ENCODE data around the gene PRSS38.

Gene PRSS38

GRCh38 chr1:227815468-227816409, at the start of gene PRSS38:
Gene PRSS38 (plus strand): TSS chr1:227815675. CDS start chr1:227815717, 42 bp downstream.
- no peak for DNase-seq (ENCODE audit: low spot score)

GRCh38 chr1:227766015-227766634, 49.4 kb upstream of the PRSS38 start:
- no peak for DNase-seq (ENCODE audit: low spot score)

- DNase-seq (ENCODE audit: low spot score): no peak
Observed at GRCh38 chr1:227766653-227767277, 48.7 kb upstream of the PRSS38 start.

GRCh38 chr1:227767401-227768124, 47.9 kb upstream of the PRSS38 start:
- DNase-seq (ENCODE audit: low spot score): no peak

GRCh38 chr1:227768125-227768439, 47.4 kb upstream of the PRSS38 start:
- no peak for DNase-seq (ENCODE audit: low spot score)

- no peak for DNase-seq (ENCODE audit: low spot score)
Observed at GRCh38 chr1:227768640-227769039, 46.8 kb upstream of the PRSS38 start.

- no peak for DNase-seq (ENCODE audit: low spot score)
Observed at GRCh38 chr1:227769047-227769935, 46.2 kb upstream of the PRSS38 start.

GRCh38 chr1:227769936-227770494, 45.5 kb upstream of the PRSS38 start:
- no peak for DNase-seq (ENCODE audit: low spot score)

GRCh38 chr1:227770812-227771211, 44.7 kb upstream of the PRSS38 start:
- no peak for DNase-seq (ENCODE audit: low spot score)

- no peak for DNase-seq (ENCODE audit: low spot score)
Observed at GRCh38 chr1:227771326-227771725, 44.1 kb upstream of the PRSS38 start.

- DNase-seq (ENCODE audit: low spot score): no peak
Observed at GRCh38 chr1:227771771-227772170, 43.7 kb upstream of the PRSS38 start.

GRCh38 chr1:227773558-227773957, 41.9 kb upstream of the PRSS38 start:
- no peak for DNase-seq (ENCODE audit: low spot score)

- no peak for DNase-seq (ENCODE audit: low spot score)
Observed at GRCh38 chr1:227774051-227774731, 41.3 kb upstream of the PRSS38 start.

GRCh38 chr1:227774821-227775661, 40.4 kb upstream of the PRSS38 start:
- no peak for DNase-seq (ENCODE audit: low spot score)

- peak; percentile 33 for DNase-seq (ENCODE audit: low spot score)
Observed at GRCh38 chr1:227775841-227776240, 39.6 kb upstream of the PRSS38 start.

- DNase-seq (ENCODE audit: low spot score): peak; percentile 84
Observed at GRCh38 chr1:227776331-227776771, 39.1 kb upstream of the PRSS38 start.

- no peak for DNase-seq (ENCODE audit: low spot score)
Observed at GRCh38 chr1:227777156-227777555, 38.3 kb upstream of the PRSS38 start.

- no peak for DNase-seq (ENCODE audit: low spot score)
Observed at GRCh38 chr1:227777646-227778045, 37.8 kb upstream of the PRSS38 start.

GRCh38 chr1:227778401-227778947, 37.0 kb upstream of the PRSS38 start:
- DNase-seq (ENCODE audit: low spot score): no peak

Data from kidney capillary endothelial cell (primary cell).